Pancreas (tissue), 10 donors: Measurements from ENCODE around the gene SIRT4. TPM values are rescaled to one million over a fixed set of nuclear protein-coding genes. Genes with fewer than 3 reads are reported as not detected.

Experiments used
- ATAC-seq, 4 donors: fragments of 200-7000 bp; cut with Tn5 transposase; one replicate each; pipeline versions ENCODE4 v1.8.0 to v1.9.1; 2020; ENCODE audit warnings: mild to moderate bottlenecking in 4 of 4, moderate library complexity in 4 of 4
- DNase-seq, 6 donors: peaks; one replicate each; pipeline ENCODE4 v3.0.0-alpha.2; 2020
- FAIRE-seq: peaks from 2 replicates; lab custom pipeline; 2012; peaks lifted over from hg19 to GRCh38; lab: Jason Lieb, UNC
- H3K27ac ChIP-seq, 4 donors: fragments of 200-600 bp; sonication (generic); 1 replicate in 3 of 4; 2 replicates in 1 of 4; pipeline versions ENCODE4 v1.5.0 to v1.8.0; 2020
- H3K27me3 ChIP-seq, 4 donors: fragments of 200-600 bp; one replicate each; pipeline ENCODE4 v1.8.0; 2021
- H3K36me3 ChIP-seq, 3 donors: fragments of 200-600 bp; sonication (generic) in 1 of 3; one replicate each; pipeline versions ENCODE4 v1.5.0 to v1.8.0; 2020 to 2021
- H3K4me1 ChIP-seq, 3 donors: fragments of 200-600 bp; one replicate each; pipeline ENCODE4 v1.8.0; 2021
- H3K4me3 ChIP-seq, 4 donors: fragments of 200-600 bp; sonication (generic) in 2 of 4; one replicate each; pipeline versions ENCODE4 v1.5.0 to v1.8.0; 2020 to 2021
- H3K9me3 ChIP-seq, 4 donors: fragments of 200-600 bp; one replicate each; pipeline ENCODE4 v1.8.0; 2021
- CTCF ChIP-seq, 4 donors: fragments of 200-600 bp; sonication (generic) in 3 of 4; IDR thresholded peaks; one replicate each; pipeline versions ENCODE4 v1.5.0 to v1.8.0; 2021; ENCODE audit warnings: antibody characterized with exemption in 4 of 4
- WGBS, 2 donors: extraction: QIAGEN DNeasy Blood & Tissue Kit; methylation state at CpG; one replicate each; pipeline ENCODE4 v1.1.7; 2013; 5-methylcytosine and 5-hydroxymethylcytosine counted together
- intact Hi-C, 3 donors: fragments of 100-400 bp; cut with DNase I; formaldehyde crosslinking; loops; one replicate each; pipeline versions ENCODE4 v1.11.1 to v1.14.2; 2022
- polyA plus RNA-seq, 2 donors: library from polyadenylated mRNA; stranded (reverse); fragments of 200-250 nt; gene quantifications; one replicate each; pipeline ENCODE4 v1.2.3, GENCODE V29; 2013
- total RNA-seq, 6 donors: library from RNA; stranded (reverse); fragmentation: NEBNext Ultra II Directional in 4 of 6; extraction: Animal tissue kit (Norgen Biotek cat#: 25700) in 4 of 6; gene quantifications; one replicate each; pipeline versions ENCODE4 v1.2.1 to v1.2.4, GENCODE V29; 2021 to 2023
- donor health status: healthy with polysubstance abuse.
- donor health status: DM: no; HTN: no; CAD: no; lungs with moderate emphysema.
- donor health status: DM: no; HTN: no; CAD: no.
- donor health status: control.
- donor health status: control.
- donor health status: Bipolar disorder and iron deficiency.
- donor health status: DM: yes; HTN: yes; CAD: no.
- donor health status: DM: no; HTN: no; CAD: no.
- donor health status: DM: no; HTN: no; CAD: no.
- donor health status: DM: yes; HTN: yes; CAD: no.

Gene SIRT4
- total and polyA plus RNA-seq, 8 donors, result 0.56 to 2.4 (median 1.5) TPM

GRCh38 chr12:120339256-120339655 is 37.1 kb downstream of the SIRT4 start:
- Histone ChIP-seq H3K27me3 (no peaks in the 10 kb centered on the region), H3K36me3 (no peaks in the 10 kb centered on the region), H3K27ac (no peak overlapping the region), H3K9me3 (no peaks in the 10 kb centered on the region), H3K4me3 (no peak overlapping the region), H3K4me1 (no peaks in the 10 kb centered on the region)
- TF ChIP-seq CTCF (IDR thresholded peaks at IDR 0.05), result no peak
- intact Hi-C loops, result no loop called here
- DNase-seq (no peak), FAIRE-seq (no peak), ATAC-seq (no peak)
- 92 to 94% methylated on average over 4 of the region's 4 CpGs for WGBS, 2 donors

DNA sequence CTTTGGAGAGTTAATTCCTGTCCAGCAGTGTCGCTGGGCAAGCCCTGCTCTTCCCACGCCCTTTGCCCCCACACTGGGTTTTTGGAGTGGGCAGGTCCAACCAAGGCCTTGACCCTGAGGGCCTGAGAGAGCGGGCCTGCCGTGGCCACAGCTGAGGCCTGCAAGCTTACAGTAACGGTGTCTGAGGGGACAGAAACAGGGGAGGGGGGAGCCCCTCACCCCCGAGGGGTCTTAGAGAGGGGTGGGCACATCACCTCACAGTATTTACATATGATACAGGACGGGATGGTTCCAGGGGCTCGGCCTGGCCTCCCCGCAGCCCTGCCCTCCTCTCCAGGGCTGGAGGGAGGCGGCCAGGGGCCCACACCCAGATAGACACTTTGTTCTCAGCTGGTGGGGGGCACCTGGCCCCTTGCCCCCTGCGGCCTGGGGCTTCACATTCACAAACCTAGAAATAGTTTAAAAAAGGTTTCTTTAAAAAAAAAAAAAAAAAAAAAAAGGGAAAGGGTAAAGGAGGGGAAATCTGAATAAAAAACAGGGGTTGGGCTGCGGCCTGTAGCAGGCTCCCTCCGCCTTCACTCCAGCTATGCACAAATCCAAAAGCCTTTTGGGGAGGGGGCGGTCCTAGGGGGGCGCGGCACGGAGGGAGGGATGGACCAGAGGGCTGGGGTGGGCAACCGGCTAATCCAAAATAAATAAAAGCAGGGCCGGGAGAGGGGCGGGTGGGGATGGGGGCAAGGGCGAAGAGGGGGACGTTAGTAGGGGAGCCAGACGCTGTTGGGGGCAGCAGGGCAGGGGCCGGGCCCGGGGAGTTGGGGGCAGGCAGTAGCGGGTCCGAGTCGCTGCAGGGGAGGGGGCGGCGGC is 40.3 kb downstream of the SIRT4 start:
- no peaks in the 10 kb centered on the region for H3K9me3 ChIP-seq
- H3K27me3 ChIP-seq, result no peaks in the 10 kb centered on the region
- no peak overlapping the region for H3K27ac ChIP-seq
- intact Hi-C loops, result no loop called here
- ATAC-seq (no peak), DNase-seq (no peak), FAIRE-seq (no peak)
- H3K4me3 ChIP-seq, result no peak overlapping the region
- H3K36me3 ChIP-seq, result no peaks in the 10 kb centered on the region
- 67 to 75% methylated on average over 27 to 30 of the region's 30 CpGs for WGBS, 2 donors
- no peaks in the 10 kb centered on the region for H3K4me1 ChIP-seq
- TF ChIP-seq CTCF (IDR thresholded peaks at IDR 0.05), result no peak

GRCh38 chr12:120343039-120343537 is 41.0 kb downstream of the SIRT4 start:
- Histone ChIP-seq H3K27me3 (no peaks in the 10 kb centered on the region), H3K4me3 (no peak overlapping the region), H3K9me3 (no peaks in the 10 kb centered on the region), H3K27ac (no peak overlapping the region), H3K36me3 (no peaks in the 10 kb centered on the region), H3K4me1 (no peaks in the 10 kb centered on the region)
- FAIRE-seq (no peak), DNase-seq (no peak), ATAC-seq (no peak)
- intact Hi-C loops, result no loop called here
- no peak for TF ChIP-seq CTCF (IDR thresholded peaks at IDR 0.05)
- 79 to 80% methylated on average over 10 of the region's 10 CpGs for WGBS, 2 donors

DNA sequence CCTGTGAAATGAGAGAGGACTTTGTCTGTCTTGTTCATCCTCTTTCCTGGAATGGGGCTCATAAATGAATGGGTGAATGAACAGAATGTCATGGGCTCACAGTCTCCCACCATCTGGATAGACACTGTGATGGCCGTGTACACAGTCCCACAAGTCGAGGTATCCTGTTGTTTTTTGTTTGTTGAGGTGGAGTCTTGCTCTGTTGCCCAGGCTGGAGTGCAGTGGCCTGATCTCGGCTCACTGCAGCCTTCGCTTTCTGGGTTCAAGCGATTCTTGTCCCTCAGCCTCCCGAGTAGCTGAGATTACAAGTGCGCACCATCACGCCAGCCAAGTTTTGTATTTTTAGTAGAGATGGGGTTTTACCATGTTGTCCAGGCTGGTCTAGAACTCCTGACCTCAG is 41.6 kb downstream of the SIRT4 start:
- intact Hi-C loops, result no loop called here

More for the DNA sequence above, 41.6 kb downstream of the SIRT4 start:
- DNase-seq (no peak), ATAC-seq (no peak), FAIRE-seq (no peak)
- Histone ChIP-seq H3K4me3 (no peak overlapping the region), H3K9me3 (no peaks in the 10 kb centered on the region), H3K36me3 (no peaks in the 10 kb centered on the region), H3K27me3 (no peaks in the 10 kb centered on the region), H3K4me1 (no peaks in the 10 kb centered on the region), H3K27ac (no peak overlapping the region)
- TF ChIP-seq CTCF (IDR thresholded peaks at IDR 0.05), result no peak
- WGBS, 2 donors, result 82 to 84% methylated on average over 8 of the region's 8 CpGs
